ENCODE data around the gene LIMD2. TPM values are rescaled to one million over a fixed set of nuclear protein-coding genes. Genes with fewer than 3 reads are reported as not detected.

The LIMD2 gene
- total RNA-seq (2021) = 93.5 and 94.4 TPM in 2 replicates
- long read RNA-seq, transcript LIMD2-208 (4 exons, 709 nt) = minor isoform, 40 of 498 reads
- long read RNA-seq, transcript LIMD2-206 (5 exons, 602 nt) = minor isoform, 8 of 498 reads
- long read RNA-seq, transcript LIMD2-212 (5 exons, 566 nt) = minor isoform, 7 of 498 reads
- long read RNA-seq, transcript LIMD2-201 (5 exons, 3,193 nt) = major isoform, 368 of 498 reads
- long read RNA-seq, partial matches to known transcripts = 27 of 498 reads
- long read RNA-seq, other reads (novel, unspliced or antisense) = 30 of 498 reads

DNA sequence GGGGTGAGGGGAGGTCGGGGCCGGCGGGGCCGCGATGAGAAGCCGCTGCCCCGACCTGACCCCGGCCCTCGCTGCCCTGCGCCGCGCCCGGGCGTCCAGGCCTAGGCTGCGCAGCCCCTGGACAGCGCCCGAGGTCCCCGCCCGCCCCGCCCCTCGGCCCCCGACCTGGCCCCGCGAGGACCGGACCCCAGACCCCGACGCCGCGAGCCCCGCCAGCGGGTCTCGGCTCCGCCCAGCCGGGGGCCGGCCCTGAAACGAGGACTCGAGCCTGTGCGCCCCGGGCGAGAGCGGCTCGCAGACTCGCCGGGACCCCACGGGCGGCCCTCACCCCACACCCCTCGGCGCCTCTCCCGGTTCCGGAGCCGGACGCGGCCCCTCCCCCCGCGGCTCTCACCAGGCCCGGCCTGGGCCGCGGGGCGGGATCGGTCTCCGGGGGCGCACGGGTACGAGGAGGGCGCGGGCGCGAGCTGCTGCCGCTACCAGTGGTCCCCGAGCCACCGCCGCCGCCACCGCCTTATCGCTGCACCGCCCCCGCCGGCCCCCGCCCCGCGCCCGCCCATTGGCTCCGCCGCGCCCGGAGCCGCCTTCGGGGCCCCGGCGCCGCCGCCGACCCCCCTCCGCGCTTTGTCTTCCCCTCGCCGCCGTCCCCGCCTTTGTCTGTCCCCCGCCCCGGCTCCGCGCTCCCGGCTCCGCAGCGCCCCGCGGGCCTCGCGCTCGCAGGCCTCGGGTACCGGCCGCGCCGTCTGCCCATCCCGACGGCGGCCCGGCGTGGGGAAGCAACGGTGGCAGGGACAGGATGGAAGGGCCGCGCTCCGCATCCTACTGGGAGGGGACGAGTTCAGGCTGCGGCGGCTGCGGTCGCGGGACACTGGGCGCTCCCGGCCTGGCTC, at the start of gene LIMD2:
TSS of gene LIMD2 (minus strand) at position 488 of the 890 bp plus-strand sequence. CDS start 827 bp downstream, outside the sequence.
- H4K8ac ChIP-seq (replicated peaks; ENCODE audit: insufficient read length, low read depth, low read length) = no peak within 1 kb of the TSS
- H3K9me3 ChIP-seq (ENCODE audit: control insufficient read depth, low read depth, low read length) = no peaks in the 10 kb centered on the region
- peak within 1 kb of the TSS; percentile 39 for H3K9ac ChIP-seq (ENCODE audit: extremely low read depth, insufficient read length, low read length)
- no peak within 1 kb of the TSS for H3K27ac ChIP-seq (ENCODE audit: insufficient read length, low read depth, low read length)
- H3K27me3 Mint-ChIP-seq (ENCODE audit: low read depth) = peaks cover 5% of the 10 kb centered on the region
- H3K4ac ChIP-seq (ENCODE audit: low read depth, low read length) = no peak within 1 kb of the TSS; the same call in 1 of the 2 replicates
- H3K14ac ChIP-seq (ENCODE audit: insufficient read depth, low read length) = peak within 1 kb of the TSS; percentile 96
- H3K4me1 ChIP-seq (ENCODE audit: insufficient read depth, low read length) = no peaks in the 10 kb centered on the region; the same call in 1 of the 2 replicates
- H2AFZ ChIP-seq (ENCODE audit: low read length) = no peak within 1 kb of the TSS
- H3K9me3 Mint-ChIP-seq = no peaks in the 10 kb centered on the region
- no peaks in the 10 kb centered on the region for H3K79me1 ChIP-seq (ENCODE audit: insufficient read depth, low read depth, low read length, poor library complexity, severe bottlenecking)
- peaks cover 20% of the 10 kb centered on the region for H3K23me2 ChIP-seq (ENCODE audit: insufficient read length, low read depth, low read length, poor library complexity, severe bottlenecking)
- H4K91ac ChIP-seq (ENCODE audit: insufficient read length, low read depth, low read length) = no peak within 1 kb of the TSS
- H3K56ac ChIP-seq (ENCODE audit: insufficient read length, low read depth, low read length) = no peak within 1 kb of the TSS
- no peak within 1 kb of the TSS for H2BK20ac ChIP-seq (ENCODE audit: low read depth, low read length, poor library complexity, severe bottlenecking)
- H2AK5ac ChIP-seq (ENCODE audit: insufficient read length, low read length) = no peak within 1 kb of the TSS
- no peak within 1 kb of the TSS for H3K27ac Mint-ChIP-seq
- H4K5ac ChIP-seq (ENCODE audit: insufficient read length, low read depth, low read length) = no peak within 1 kb of the TSS
- no peaks in the 10 kb centered on the region for H3K27me3 ChIP-seq (ENCODE audit: insufficient read depth, low read length)
- no peaks in the 10 kb centered on the region for H3K79me2 ChIP-seq (ENCODE audit: insufficient read depth, low read length)
- no peak within 1 kb of the TSS for H2BK15ac ChIP-seq (ENCODE audit: low read depth, low read length)
- TF ChIP-seq, protein P1, sequence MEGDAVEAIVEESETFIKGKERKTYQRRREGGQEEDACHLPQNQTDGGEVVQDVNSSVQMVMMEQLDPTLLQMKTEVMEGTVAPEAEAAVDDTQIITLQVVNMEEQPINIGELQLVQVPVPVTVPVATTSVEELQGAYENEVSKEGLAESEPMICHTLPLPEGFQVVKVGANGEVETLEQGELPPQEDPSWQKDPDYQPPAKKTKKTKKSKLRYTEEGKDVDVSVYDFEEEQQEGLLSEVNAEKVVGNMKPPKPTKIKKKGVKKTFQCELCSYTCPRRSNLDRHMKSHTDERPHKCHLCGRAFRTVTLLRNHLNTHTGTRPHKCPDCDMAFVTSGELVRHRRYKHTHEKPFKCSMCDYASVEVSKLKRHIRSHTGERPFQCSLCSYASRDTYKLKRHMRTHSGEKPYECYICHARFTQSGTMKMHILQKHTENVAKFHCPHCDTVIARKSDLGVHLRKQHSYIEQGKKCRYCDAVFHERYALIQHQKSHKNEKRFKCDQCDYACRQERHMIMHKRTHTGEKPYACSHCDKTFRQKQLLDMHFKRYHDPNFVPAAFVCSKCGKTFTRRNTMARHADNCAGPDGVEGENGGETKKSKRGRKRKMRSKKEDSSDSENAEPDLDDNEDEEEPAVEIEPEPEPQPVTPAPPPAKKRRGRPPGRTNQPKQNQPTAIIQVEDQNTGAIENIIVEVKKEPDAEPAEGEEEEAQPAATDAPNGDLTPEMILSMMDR (conservative IDR thresholded peaks at IDR 0.05) = no peak
- DNase-seq = peak; percentile 85
- peak within 1 kb of the TSS; percentile 54 for H3K4me2 ChIP-seq (ENCODE audit: insufficient read depth, insufficient read length, low read length)
- peaks cover 38 to 41% of the 10 kb centered on the region in 2 experiments for H3K4me1 Mint-ChIP-seq
- H3K18ac ChIP-seq (ENCODE audit: insufficient read length, low read depth, low read length) = peak within 1 kb of the TSS; percentile 65
- H2BK12ac ChIP-seq (ENCODE audit: insufficient read length, low read depth, low read length) = no peak within 1 kb of the TSS
- WGBS (ENCODE audit: extremely low coverage, insufficient read length, low lambda C conversion rate) = no CpG with 5 or more reads among the region's 133 CpGs
- peaks cover 4 to 40% (median 14%) of the 10 kb centered on the region in 3 experiments for H3K36me3 Mint-ChIP-seq (ENCODE audit: insufficient read depth in 1 of 3, low read depth in 3 of 3)
- H2BK120ac ChIP-seq (ENCODE audit: low read depth, low read length, poor library complexity, severe bottlenecking) = no peak within 1 kb of the TSS
- H2BK5ac ChIP-seq (ENCODE audit: insufficient read length, low read length) = no peak within 1 kb of the TSS
- H3T11ph ChIP-seq (ENCODE audit: low read length) = no peak within 1 kb of the TSS
- H4K20me1 ChIP-seq (ENCODE audit: control insufficient read depth, insufficient read depth, insufficient read length) = no peaks in the 10 kb centered on the region
- H3K23ac ChIP-seq (ENCODE audit: insufficient read length, low read depth, low read length) = no peak within 1 kb of the TSS
- H3K4me3 Mint-ChIP-seq = peak within 1 kb of the TSS; percentile 74 to 82
